Measurements from ENCODE around the gene RHOT2.

DNA sequence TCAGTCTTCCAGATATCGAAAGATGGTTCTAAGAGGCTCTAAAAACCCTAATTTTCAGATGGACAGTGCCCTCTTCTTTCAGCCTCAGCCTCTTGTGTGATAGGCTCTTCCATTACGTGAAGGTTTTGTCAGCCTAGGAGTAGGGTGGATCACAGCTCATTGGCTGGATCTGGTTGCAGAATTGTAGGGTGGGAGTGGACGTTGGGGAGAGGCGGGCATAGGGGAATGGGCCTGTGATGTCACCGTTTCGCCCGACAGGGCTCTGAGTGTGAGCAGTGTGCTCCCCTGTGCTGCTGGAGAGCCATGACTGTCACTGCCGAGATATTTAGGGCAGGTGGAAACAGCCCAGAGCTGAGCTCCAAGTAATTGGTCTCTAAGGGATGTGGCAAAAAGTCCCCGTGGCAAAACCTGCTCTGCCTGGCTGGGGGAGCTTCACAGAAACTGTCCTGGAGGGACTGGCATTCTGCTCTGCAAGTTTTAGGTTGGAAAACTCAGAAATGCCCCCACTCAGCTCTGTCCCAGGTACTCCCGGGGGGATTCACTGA, 43.3 kb upstream of the RHOT2 start:
- TF ChIP-seq POLR2A (IDR thresholded peaks at IDR 0.05; ENCODE audit: borderline replicate concordance, extremely low read depth, insufficient read depth, insufficient read length) (no peak), EZH2phosphoT487 (IDR thresholded peaks at IDR 0.05; ENCODE audit: borderline replicate concordance) (no peak), RAD21 (IDR thresholded peaks at IDR 0.05; ENCODE audit: low read depth) (no peak)

Data from HCT116 (cell line).